NCI-H2196 treated with DMSO at 0.1 percent for 48 hours (cell line): Measurements from ENCODE around the gene SPDYE1.
"Not testable (repeated sequence)": the region's sequence is repeated elsewhere in the genome, so short reads cannot be mapped to it uniquely, and the experiment has no call there.

Experiments
- DNase-seq: peaks from one replicate; lab custom pipeline; 2025; ENCODE audit not compliant: unreplicated experiment; lab: John Stamatoyannopoulos, UW

The SPDYE1 gene

GRCh38 chr7:43990829-43991228, 6.9 kb upstream of the SPDYE1 start:
- not testable (repeated sequence) for DNase-seq

GRCh38 chr7:43992896-43993295, 4.8 kb upstream of the SPDYE1 start:
- DNase-seq: not testable (repeated sequence)

- not testable (repeated sequence) for DNase-seq
Measured at GRCh38 chr7:43994681-43995080, 3.0 kb upstream of the SPDYE1 start.

- not testable (repeated sequence) for DNase-seq
Measured at GRCh38 chr7:44012081-44012480, 14.4 kb downstream of the SPDYE1 start.

- not testable (repeated sequence) for DNase-seq
Measured at GRCh38 chr7:44015090-44015489, 17.4 kb downstream of the SPDYE1 start.

GRCh38 chr7:44018857-44019807, 21.4 kb downstream of the SPDYE1 start:
- peak; percentile 80 for DNase-seq

- not testable (repeated sequence) for DNase-seq
Measured at GRCh38 chr7:44019825-44020224, 22.1 kb downstream of the SPDYE1 start.

GRCh38 chr7:44022069-44022468, 24.4 kb downstream of the SPDYE1 start:
- DNase-seq: not testable (repeated sequence)

- DNase-seq: not testable (repeated sequence)
Measured at GRCh38 chr7:44022796-44023467, 25.2 kb downstream of the SPDYE1 start.

GRCh38 chr7:44029433-44029832, 31.7 kb downstream of the SPDYE1 start:
- not testable (repeated sequence) for DNase-seq

- not testable (repeated sequence) for DNase-seq
Measured at GRCh38 chr7:44030029-44030428, 32.3 kb downstream of the SPDYE1 start.

- DNase-seq: not testable (repeated sequence)
Measured at GRCh38 chr7:44031319-44031718, 33.6 kb downstream of the SPDYE1 start.

- not testable (repeated sequence) for DNase-seq
Measured at GRCh38 chr7:44032031-44032430, 34.3 kb downstream of the SPDYE1 start.

GRCh38 chr7:44033971-44034844, 36.5 kb downstream of the SPDYE1 start:
- not testable (repeated sequence) for DNase-seq

GRCh38 chr7:44036364-44036763, 38.7 kb downstream of the SPDYE1 start:
- not testable (repeated sequence) for DNase-seq

- DNase-seq: not testable (repeated sequence)
Measured at GRCh38 chr7:44037951-44038350, 40.3 kb downstream of the SPDYE1 start.

- DNase-seq: not testable (repeated sequence)
Measured at GRCh38 chr7:44038553-44038952, 40.9 kb downstream of the SPDYE1 start.

- DNase-seq: peak; percentile 92
Measured at GRCh38 chr7:44038961-44039558, 41.4 kb downstream of the SPDYE1 start.

GRCh38 chr7:44039800-44040492, 42.2 kb downstream of the SPDYE1 start:
- DNase-seq: not testable (repeated sequence)

- not testable (repeated sequence) for DNase-seq
Measured at GRCh38 chr7:44040493-44040891, 42.8 kb downstream of the SPDYE1 start.
